Calu3 (cell line): Measurements from ENCODE around the gene CAPRIN1. TPM values are rescaled to one million over a fixed set of nuclear protein-coding genes. Genes with fewer than 3 reads are reported as not detected.
A peak's percentile ranks its signal among the peaks of the same experiment; 100 is the strongest.

Experiments
- BruUV-seq: library from RNA; stranded (reverse); fragments of 400-500 nt; replicated peaks from 2 replicates; lab custom pipeline; 2021; lab: Mats Ljungman, UMichigan
- CTCF ChIA-PET: fragments of 300-600 bp; sonication (Branson Sonifier 250); formaldehyde crosslinking; loops from one replicate; lab custom pipeline; 2022; ENCODE audit warnings: antibody characterized with exemption; lab: Charles Lee
- DNase-seq: peaks from one replicate; pipeline ENCODE4 v3.0.0; 2022
- H3K27ac Mint-ChIP-seq: one replicate; pipeline ENCODE4 v1.8.0; 2022; ENCODE audit warnings: mixed read lengths; ENCODE audit not compliant: unreplicated experiment
- H3K27me3 Mint-ChIP-seq: one replicate; pipeline ENCODE4 v1.8.0; 2022; ENCODE audit warnings: mixed read lengths; ENCODE audit not compliant: unreplicated experiment
- H3K36me3 Mint-ChIP-seq: one replicate; pipeline ENCODE4 v1.8.0; 2022; ENCODE audit warnings: mild to moderate bottlenecking, moderate library complexity, mixed read lengths; ENCODE audit not compliant: insufficient read depth, unreplicated experiment
- H3K4me1 Mint-ChIP-seq: one replicate; pipeline ENCODE4 v1.8.0; 2022; ENCODE audit warnings: mild to moderate bottlenecking, low read depth, mixed read lengths; ENCODE audit not compliant: unreplicated experiment
- H3K4me3 Mint-ChIP-seq: one replicate; pipeline ENCODE4 v1.8.0; 2022; ENCODE audit warnings: mild to moderate bottlenecking, low read depth, moderate library complexity, mixed read lengths; ENCODE audit not compliant: unreplicated experiment
- H3K9me3 Mint-ChIP-seq: one replicate; pipeline ENCODE4 v1.8.0; 2022; ENCODE audit warnings: low read depth, mixed read lengths; ENCODE audit not compliant: unreplicated experiment
- CTCF ChIP-seq: fragments of 200-600 bp; IDR thresholded peaks from one replicate; pipeline ENCODE4 v1.8.0; 2022; ENCODE audit warnings: antibody characterized with exemption; ENCODE audit not compliant: unreplicated experiment
- intact Hi-C: fragments of 100-400 bp; cut with micrococcal nuclease; formaldehyde crosslinking; loops from one replicate; pipeline ENCODE4 v1.10.0; 2022; ENCODE audit not compliant: unreplicated experiment
- total RNA-seq: library from RNA; stranded (reverse); gene quantifications from 2 replicates; pipeline ENCODE4 v1.2.3, GENCODE V29; 2022

CAPRIN1 gene
- total RNA-seq, 1 experiment from 2014 or later, result 268 TPM

GRCh38 chr11:34037016-34037415 lies 14.5 kb upstream of the CAPRIN1 start:
- no peaks in the 10 kb centered on the region for H3K9me3 Mint-ChIP-seq
- no peak for DNase-seq
- H3K36me3 Mint-ChIP-seq, result no peaks in the 10 kb centered on the region
- intact Hi-C loops, result no loop called here
- no peak overlapping the region for H3K27ac Mint-ChIP-seq
- no peak overlapping the region for H3K4me3 Mint-ChIP-seq
- CTCF ChIA-PET, result interaction anchor here (0.7 kb wide), 2 partner anchors 10 to 207 kb away, joined by 3 to 5 read pairs; no protein-coding TSS in a partner anchor
- no peaks in the 10 kb centered on the region for H3K27me3 Mint-ChIP-seq
- peaks cover 7% of the 10 kb centered on the region for H3K4me1 Mint-ChIP-seq
- no TSS peak for BruUV-seq
- TF ChIP-seq CTCF, result no peak

DNA sequence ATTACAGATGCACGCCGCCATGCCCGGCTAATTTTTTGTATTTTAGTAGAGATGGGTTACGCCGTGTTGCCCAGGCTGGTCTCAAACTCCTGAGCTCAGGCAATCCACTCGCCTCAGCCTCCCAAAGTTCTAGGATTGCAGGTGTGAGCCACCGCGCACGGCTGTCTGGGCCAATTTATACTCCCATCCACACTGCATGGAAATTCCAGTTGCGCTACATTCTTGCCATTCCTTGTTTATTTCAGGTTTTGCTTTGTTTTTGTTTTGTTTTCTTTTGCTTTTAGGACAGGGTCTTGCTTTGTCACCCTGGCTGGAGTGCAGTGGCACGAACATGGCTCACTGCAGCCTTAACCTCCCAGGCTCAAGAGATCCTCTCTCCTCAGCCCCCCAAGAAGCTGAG lies 11.0 kb upstream of the CAPRIN1 start:
- BruUV-seq, result no TSS peak
- no peaks in the 10 kb centered on the region for H3K27me3 Mint-ChIP-seq
- no peak for DNase-seq
- H3K27ac Mint-ChIP-seq, result no peak overlapping the region
- no peak overlapping the region for H3K4me3 Mint-ChIP-seq
- no peaks in the 10 kb centered on the region for H3K9me3 Mint-ChIP-seq
- peaks cover 19% of the 10 kb centered on the region for H3K4me1 Mint-ChIP-seq
- no peak for TF ChIP-seq CTCF
- H3K36me3 Mint-ChIP-seq, result no peaks in the 10 kb centered on the region
- intact Hi-C loops, result no loop called here
- CTCF ChIA-PET, result interaction anchor here (0.7 kb wide), 1 partner anchor 24 kb away, joined by 3 read pairs; no protein-coding TSS in a partner anchor

GRCh38 chr11:34044664-34045485 lies 6.7 kb upstream of the CAPRIN1 start:
- intact Hi-C loops, result no loop called here
- no TSS peak for BruUV-seq
- CTCF ChIA-PET, result interaction anchor here (0.6 to 0.8 kb wide), 2 partner anchors 16 to 41 kb away, joined by 3 read pairs; no protein-coding TSS in a partner anchor
- TF ChIP-seq CTCF, result no peak
- Mint-ChIP-seq H3K36me3 (no peaks in the 10 kb centered on the region), H3K9me3 (no peaks in the 10 kb centered on the region), H3K4me3 (peak overlapping the region; percentile 66), H3K27me3 (no peaks in the 10 kb centered on the region), H3K4me1 (peaks cover 14% of the 10 kb centered on the region), H3K27ac (peak overlapping the region; percentile 77)
- DNase-seq, result peak; percentile 61

DNA sequence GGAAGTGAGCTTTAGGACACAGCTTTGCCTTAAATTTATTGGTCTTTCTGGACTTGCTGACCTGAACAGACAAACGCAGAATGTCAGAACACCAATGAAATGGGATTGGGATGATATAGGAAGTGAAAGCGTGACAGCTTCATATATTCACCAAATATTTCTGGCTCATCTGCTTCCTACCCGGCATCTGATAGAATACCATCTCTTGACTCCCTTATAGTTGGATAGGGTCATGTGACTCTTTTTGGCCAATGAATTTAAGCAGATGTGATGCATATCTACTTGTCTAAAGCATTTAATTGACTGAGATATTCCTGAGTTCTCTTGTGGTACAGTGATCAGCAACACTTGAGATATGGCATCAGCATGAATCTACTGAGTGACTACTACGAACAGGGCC lies 2.5 kb upstream of the CAPRIN1 start:
- H3K27ac Mint-ChIP-seq, result no peak overlapping the region
- no TSS peak for BruUV-seq
- no peaks in the 10 kb centered on the region for H3K9me3 Mint-ChIP-seq
- no peak for DNase-seq
- no peak overlapping the region for H3K4me3 Mint-ChIP-seq
- intact Hi-C loops, result no loop called here
- CTCF ChIA-PET, result interaction anchor here (1.0 kb wide), 1 partner anchor 56 kb away, joined by 3 read pairs; the partner anchor contains the start of gene NAT10
- no peaks in the 10 kb centered on the region for H3K27me3 Mint-ChIP-seq
- H3K36me3 Mint-ChIP-seq, result peaks cover 32% of the 10 kb centered on the region
- peaks cover 27% of the 10 kb centered on the region for H3K4me1 Mint-ChIP-seq
- no peak for TF ChIP-seq CTCF
